Vagina (tissue), 2 donors: ENCODE measurements around the gene MEG3. TPM values are rescaled to one million over a fixed set of nuclear protein-coding genes. Genes with fewer than 3 reads are reported as not detected.

Experiments used
- DNase-seq, 2 donors: peaks; one replicate each; pipeline ENCODE4 v3.0.0-alpha.2; 2017; ENCODE audit errors: extremely low spot score in 2 of 2
- H3K27ac ChIP-seq: fragments of 200-600 bp; sonication (generic); one replicate; pipeline ENCODE4 v1.5.1; 2019
- H3K27me3 ChIP-seq: fragments of 200-600 bp; sonication (generic); one replicate; pipeline ENCODE4 v1.5.1; 2019
- H3K36me3 ChIP-seq, 2 donors: fragments of 200-600 bp; sonication (generic); one replicate each; pipeline ENCODE4 v1.5.1; 2017 to 2019
- H3K4me1 ChIP-seq: fragments of 200-600 bp; sonication (generic); one replicate; pipeline ENCODE4 v1.5.1; 2019
- H3K4me3 ChIP-seq, 2 donors: fragments of 200-600 bp; sonication (generic); 1 replicate in 1 of 2; 2 replicates in 1 of 2; pipeline ENCODE4 v1.5.1; 2016 to 2019
- H3K9me3 ChIP-seq: fragments of 200-600 bp; sonication (generic); one replicate; pipeline ENCODE4 v1.5.1; 2019
- POLR2A ChIP-seq, 2 donors: fragments of 450-650 bp; IDR thresholded peaks; one replicate each; pipeline ENCODE4 v1.6.1; 2017; ENCODE audit warnings: antibody characterized with exemption in 2 of 2, mild to moderate bottlenecking in 2 of 2, moderate library complexity in 2 of 2
- POLR2AphosphoS5 ChIP-seq, 2 donors: sonication (generic); formaldehyde crosslinking; IDR thresholded peaks; one replicate each; pipeline ENCODE4 v1.9.0; 2017; ENCODE audit warnings: antibody characterized with exemption in 2 of 2, mild to moderate bottlenecking in 2 of 2, low read depth in 1 of 2; ENCODE audit not compliant: insufficient read depth in 1 of 2
- intact Hi-C: fragments of 100-400 bp; cut with DNase I; formaldehyde crosslinking; loops from one replicate; pipeline ENCODE4 v1.15.1; 2023
- total RNA-seq: library from RNA; depleted of rRNA; stranded (reverse); fragments of >200 nt; gene quantifications from one replicate; pipeline ENCODE4 v1.2.3, GENCODE V29; 2016
- TF ChIP-seq, protein P1 (sequence below), 3 experiments: fragments of 450-650 bp in 2 of 3; fragments of 200-600 bp in 1 of 3; sonication (generic) in 1 of 3; IDR thresholded peaks; one replicate each; pipeline ENCODE4 v1.5.1; 2017 to 2019; ENCODE audit warnings: antibody characterized with exemption in 3 of 3, mild to moderate bottlenecking in 2 of 3, moderate library complexity in 2 of 3

MEG3 gene
- total RNA-seq, 1 donor from 2014 or later = 126 TPM

DNA sequence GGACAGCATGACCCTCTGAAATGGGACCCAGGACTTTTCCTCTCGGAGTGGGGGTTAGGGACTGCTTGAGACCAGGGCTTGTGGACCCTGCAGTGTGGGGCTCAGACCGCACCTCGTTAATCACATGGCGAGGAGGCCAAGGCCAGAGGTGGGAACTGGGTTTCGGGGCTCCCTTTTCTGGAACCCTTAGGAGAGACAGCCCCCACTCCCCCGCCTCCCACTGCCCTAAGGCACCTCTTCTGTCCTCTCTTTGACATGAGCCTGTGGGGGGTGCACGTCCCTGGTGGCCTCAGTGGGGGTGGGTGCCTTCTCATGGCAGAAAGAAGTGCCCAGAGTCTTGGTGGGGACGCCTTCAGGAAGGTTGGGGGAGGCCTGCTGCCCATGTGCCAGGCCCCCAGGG lies 53.3 kb downstream of the MEG3 start:
- H3K27ac ChIP-seq = no peak overlapping the region
- no peaks in the 10 kb centered on the region for H3K27me3 ChIP-seq
- TF ChIP-seq POLR2A (IDR thresholded peaks at IDR 0.05) = no peak
- no peak for TF ChIP-seq POLR2AphosphoS5 (IDR thresholded peaks at IDR 0.05; ENCODE audit: insufficient read depth in 1 of 2, low read depth in 1 of 2)
- TF ChIP-seq, protein P1, sequence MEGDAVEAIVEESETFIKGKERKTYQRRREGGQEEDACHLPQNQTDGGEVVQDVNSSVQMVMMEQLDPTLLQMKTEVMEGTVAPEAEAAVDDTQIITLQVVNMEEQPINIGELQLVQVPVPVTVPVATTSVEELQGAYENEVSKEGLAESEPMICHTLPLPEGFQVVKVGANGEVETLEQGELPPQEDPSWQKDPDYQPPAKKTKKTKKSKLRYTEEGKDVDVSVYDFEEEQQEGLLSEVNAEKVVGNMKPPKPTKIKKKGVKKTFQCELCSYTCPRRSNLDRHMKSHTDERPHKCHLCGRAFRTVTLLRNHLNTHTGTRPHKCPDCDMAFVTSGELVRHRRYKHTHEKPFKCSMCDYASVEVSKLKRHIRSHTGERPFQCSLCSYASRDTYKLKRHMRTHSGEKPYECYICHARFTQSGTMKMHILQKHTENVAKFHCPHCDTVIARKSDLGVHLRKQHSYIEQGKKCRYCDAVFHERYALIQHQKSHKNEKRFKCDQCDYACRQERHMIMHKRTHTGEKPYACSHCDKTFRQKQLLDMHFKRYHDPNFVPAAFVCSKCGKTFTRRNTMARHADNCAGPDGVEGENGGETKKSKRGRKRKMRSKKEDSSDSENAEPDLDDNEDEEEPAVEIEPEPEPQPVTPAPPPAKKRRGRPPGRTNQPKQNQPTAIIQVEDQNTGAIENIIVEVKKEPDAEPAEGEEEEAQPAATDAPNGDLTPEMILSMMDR (IDR thresholded peaks at IDR 0.05) = no peak
- H3K9me3 ChIP-seq = no peaks in the 10 kb centered on the region
- no peak overlapping the region for H3K4me3 ChIP-seq
- no peak for DNase-seq
- H3K36me3 ChIP-seq = no peaks in the 10 kb centered on the region
- intact Hi-C loops = no loop called here
- H3K4me1 ChIP-seq = no peaks in the 10 kb centered on the region

DNA sequence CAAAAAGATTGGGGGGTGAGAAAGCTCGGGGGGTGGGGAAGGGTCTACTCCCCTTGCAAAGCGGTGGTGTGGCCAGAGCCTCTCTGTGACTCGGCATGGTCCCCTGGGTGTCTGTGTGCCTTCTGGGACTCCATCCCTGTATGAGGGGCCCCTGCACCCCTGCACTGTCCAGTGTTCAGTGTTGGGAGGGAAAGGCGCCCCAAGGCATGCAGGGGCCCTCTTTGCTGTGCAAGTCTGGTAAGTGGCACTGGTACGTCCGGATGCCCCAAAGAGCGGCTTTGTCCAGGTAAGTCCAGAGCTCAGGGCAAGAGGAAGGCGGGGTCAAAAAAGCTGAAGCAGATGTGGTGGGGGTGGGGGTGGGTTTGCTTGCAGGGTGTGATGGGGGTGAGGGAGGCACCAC lies 53.9 kb downstream of the MEG3 start:
- Histone ChIP-seq H3K27me3 (no peaks in the 10 kb centered on the region), H3K4me1 (no peaks in the 10 kb centered on the region), H3K27ac (no peak overlapping the region), H3K9me3 (no peaks in the 10 kb centered on the region), H3K36me3 (no peaks in the 10 kb centered on the region), H3K4me3 (no peak overlapping the region)
- intact Hi-C loops = no loop called here
- DNase-seq = no peak
- TF ChIP-seq, protein P1 (IDR thresholded peaks at IDR 0.05) = no peak
- TF ChIP-seq POLR2AphosphoS5 (IDR thresholded peaks at IDR 0.05; ENCODE audit: insufficient read depth in 1 of 2, low read depth in 1 of 2) (no peak), POLR2A (IDR thresholded peaks at IDR 0.05) (no peak)

DNA sequence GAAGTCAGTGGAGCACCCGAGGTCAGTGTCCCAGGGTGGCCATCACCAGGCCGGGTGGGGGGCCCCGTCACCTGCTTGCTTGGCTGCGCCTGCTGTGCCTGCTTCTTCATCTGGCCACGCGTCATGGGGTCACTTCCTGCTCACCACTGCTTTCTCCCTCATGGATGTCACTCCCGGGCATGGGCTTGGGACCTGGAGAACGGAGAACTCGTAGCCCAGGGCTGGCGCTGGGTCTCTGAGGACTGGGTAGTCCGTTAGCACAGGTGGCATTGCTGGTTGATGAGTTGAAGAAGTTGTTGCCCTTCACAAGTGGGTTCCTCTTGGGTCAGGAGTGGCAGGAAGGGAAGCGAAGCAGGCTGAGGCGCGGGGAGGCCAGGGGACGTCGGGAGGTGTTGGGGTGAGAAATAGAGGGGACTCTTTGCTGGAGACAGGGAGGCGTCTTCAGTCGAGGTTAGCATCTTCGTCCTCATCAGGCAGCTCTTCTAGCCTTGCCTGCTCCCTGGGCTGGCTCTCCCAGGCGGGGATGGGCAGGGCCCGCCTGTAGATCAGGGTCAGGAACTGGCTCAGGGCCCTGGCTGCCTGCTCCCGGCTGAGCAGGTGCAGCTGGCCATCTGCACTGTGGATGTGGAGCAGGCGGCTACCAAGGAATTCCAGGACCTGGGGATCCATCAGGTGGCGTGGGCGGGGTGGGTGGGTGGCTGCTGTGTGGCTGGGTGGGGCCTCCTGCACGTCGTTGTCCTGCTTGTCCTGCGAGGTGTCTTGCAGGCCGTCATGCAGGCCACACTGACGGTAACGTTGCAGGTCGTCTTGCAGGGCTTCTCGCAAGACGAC lies 54.6 kb downstream of the MEG3 start:
- Histone ChIP-seq H3K27ac (no peak overlapping the region), H3K27me3 (no peaks in the 10 kb centered on the region), H3K4me1 (no peaks in the 10 kb centered on the region), H3K9me3 (no peaks in the 10 kb centered on the region), H3K36me3 (no peaks in the 10 kb centered on the region), H3K4me3 (no peak overlapping the region)
- TF ChIP-seq, protein P1 (IDR thresholded peaks at IDR 0.05) = no peak
- TF ChIP-seq POLR2AphosphoS5 (IDR thresholded peaks at IDR 0.05; ENCODE audit: insufficient read depth in 1 of 2, low read depth in 1 of 2) (no peak), POLR2A (IDR thresholded peaks at IDR 0.05) (no peak)
- intact Hi-C loops = no loop called here
- no peak for DNase-seq

DNA sequence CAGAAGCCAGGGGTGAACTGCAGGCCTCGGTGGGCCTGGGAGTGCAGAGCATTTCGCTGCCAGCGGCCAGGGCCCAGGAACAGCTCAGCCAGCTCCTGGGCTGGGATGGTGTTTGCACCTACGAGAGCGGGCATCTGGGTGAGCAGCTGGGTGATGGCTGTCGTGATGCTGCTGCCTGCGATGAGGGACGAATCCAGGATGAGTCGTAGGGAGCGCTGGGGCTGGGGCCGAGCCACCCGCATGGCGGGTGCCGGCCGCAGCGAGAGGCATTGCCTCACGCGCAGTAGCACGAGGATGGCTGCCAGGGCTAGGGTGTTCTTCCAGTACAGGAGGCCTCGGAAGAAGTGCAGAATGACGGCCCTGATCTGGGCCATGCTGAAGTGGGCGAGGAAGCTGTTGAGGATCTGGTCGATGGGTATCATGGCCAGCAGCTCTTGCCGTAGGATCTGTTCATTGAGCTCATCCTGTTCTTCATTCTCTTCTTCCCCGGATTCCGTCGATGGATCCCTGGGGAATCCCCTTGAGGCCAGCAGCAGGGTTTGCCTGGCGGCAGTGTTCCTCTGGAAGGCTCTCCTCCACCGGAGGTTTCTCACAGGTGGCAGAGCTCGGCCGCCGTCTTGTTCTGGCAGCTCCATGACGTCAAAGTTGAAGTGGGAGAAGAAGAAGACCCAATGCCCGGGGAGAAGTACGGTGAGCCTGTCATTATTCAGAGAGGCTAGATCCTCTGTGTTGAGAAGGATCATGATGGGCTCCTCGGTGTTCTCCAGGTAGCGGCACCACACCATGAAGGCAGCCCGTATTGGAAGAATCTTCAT lies 55.5 kb downstream of the MEG3 start:
- no peak for TF ChIP-seq POLR2A (IDR thresholded peaks at IDR 0.05)
- TF ChIP-seq POLR2AphosphoS5 (IDR thresholded peaks at IDR 0.05; ENCODE audit: insufficient read depth in 1 of 2, low read depth in 1 of 2) = no peak
- TF ChIP-seq, protein P1 (IDR thresholded peaks at IDR 0.05) = no peak
- intact Hi-C loops = no loop called here
- no peaks in the 10 kb centered on the region for H3K27me3 ChIP-seq
- DNase-seq = no peak
- H3K9me3 ChIP-seq = no peaks in the 10 kb centered on the region
- H3K27ac ChIP-seq = no peak overlapping the region
- no peak overlapping the region for H3K4me3 ChIP-seq
- no peaks in the 10 kb centered on the region for H3K36me3 ChIP-seq
- H3K4me1 ChIP-seq = no peaks in the 10 kb centered on the region
